HCT116 (cell line): Measurements from ENCODE around the gene SCN10A.

Experiments used
- EZH2phosphoT487 ChIP-seq: fragments of 200-600 bp; IDR thresholded peaks from 2 replicates; pipeline ENCODE4 v1.6.1; 2018; ENCODE audit warnings: antibody characterized with exemption, borderline replicate concordance
- JUND ChIP-seq: IDR thresholded peaks from 2 replicates; pipeline ENCODE4 v1.6.1; 2012
- POLR2A ChIP-seq: IDR thresholded peaks from 2 replicates; pipeline ENCODE4 v1.7.0; 2011; ENCODE audit warnings: borderline replicate concordance; ENCODE audit not compliant: insufficient read depth, insufficient read length; ENCODE audit errors: extremely low read depth
- POLR2AphosphoS5 ChIP-seq: IDR thresholded peaks from 2 replicates; pipeline ENCODE4 v1.6.1; 2011; ENCODE audit warnings: mild to moderate bottlenecking, low read depth, low read length, moderate library complexity
- RAD21 ChIP-seq: IDR thresholded peaks from 2 replicates; pipeline ENCODE4 v1.6.1; 2012; ENCODE audit warnings: low read depth, mild to moderate bottlenecking
- SIN3A ChIP-seq: IDR thresholded peaks from 2 replicates; pipeline ENCODE4 v1.6.1; 2012; ENCODE audit warnings: low read depth
- TCF7L2 ChIP-seq: IDR thresholded peaks from 2 replicates; pipeline ENCODE4 v1.7.0; 2011; ENCODE audit warnings: borderline replicate concordance, inconsistent platforms; ENCODE audit not compliant: insufficient read depth, insufficient read length; ENCODE audit errors: extremely low read depth
- ZFX ChIP-seq: fragments of 450-650 bp; IDR thresholded peaks from 2 replicates; pipeline ENCODE4 v1.6.1; 2017
- TF ChIP-seq, protein P1 (sequence below), 3 experiments: fragments of 200-600 bp in 1 of 3; sonication (generic) in 1 of 3; IDR thresholded peaks in 2 of 3; conservative IDR thresholded peaks in 1 of 3; 2 replicates each; pipeline ENCODE4 v1.5.1; 2012 to 2017; ENCODE audit warnings: low read depth in 2 of 3, low read length in 2 of 3, antibody characterized with exemption in 1 of 3, borderline replicate concordance in 1 of 3, control low read depth in 1 of 3, mild to moderate bottlenecking in 1 of 3, mixed read lengths in 1 of 3, mixed run types in 1 of 3, moderate library complexity in 1 of 3; ENCODE audit not compliant: insufficient read depth in 1 of 3
- TF ChIP-seq, protein P2 (sequence below): IDR thresholded peaks from 2 replicates; pipeline ENCODE4 v1.6.1; 2012; ENCODE audit warnings: low read depth

DNA sequence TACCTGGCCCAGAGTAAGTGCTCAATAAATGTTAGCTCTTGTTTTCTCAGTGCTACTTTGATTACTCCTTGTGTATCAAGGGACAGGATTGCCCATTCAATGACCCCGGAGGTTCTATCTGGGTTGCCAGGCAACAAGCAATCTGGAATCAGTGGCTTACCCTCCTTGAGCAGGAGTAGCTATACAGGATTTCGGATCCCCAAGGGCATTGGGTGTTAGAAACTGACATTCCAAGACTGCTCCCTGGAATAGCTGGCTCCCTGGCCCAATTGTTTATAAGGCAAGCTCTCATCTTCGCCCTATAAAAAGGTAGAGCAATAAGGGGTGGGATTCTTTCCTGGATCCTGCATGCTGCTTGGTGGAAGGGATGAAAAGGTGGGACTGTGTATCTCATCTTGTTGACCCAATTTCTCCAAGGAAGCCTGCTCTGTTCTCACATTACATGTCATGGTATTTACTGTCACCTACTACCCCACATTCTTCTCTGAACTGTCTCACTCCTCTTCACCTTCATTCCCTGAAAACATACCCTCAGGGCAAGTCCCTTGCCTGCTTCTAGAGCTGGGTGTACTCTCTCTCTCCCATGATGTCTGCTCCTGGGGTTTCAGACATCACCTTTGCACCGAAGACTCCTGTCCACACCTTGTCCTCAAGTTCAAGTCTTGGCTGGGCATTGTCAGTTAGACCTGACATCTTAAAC is 26.4 kb upstream of the SCN10A start:
- TF ChIP-seq ZFX: no peak
- TF ChIP-seq, protein P1, sequence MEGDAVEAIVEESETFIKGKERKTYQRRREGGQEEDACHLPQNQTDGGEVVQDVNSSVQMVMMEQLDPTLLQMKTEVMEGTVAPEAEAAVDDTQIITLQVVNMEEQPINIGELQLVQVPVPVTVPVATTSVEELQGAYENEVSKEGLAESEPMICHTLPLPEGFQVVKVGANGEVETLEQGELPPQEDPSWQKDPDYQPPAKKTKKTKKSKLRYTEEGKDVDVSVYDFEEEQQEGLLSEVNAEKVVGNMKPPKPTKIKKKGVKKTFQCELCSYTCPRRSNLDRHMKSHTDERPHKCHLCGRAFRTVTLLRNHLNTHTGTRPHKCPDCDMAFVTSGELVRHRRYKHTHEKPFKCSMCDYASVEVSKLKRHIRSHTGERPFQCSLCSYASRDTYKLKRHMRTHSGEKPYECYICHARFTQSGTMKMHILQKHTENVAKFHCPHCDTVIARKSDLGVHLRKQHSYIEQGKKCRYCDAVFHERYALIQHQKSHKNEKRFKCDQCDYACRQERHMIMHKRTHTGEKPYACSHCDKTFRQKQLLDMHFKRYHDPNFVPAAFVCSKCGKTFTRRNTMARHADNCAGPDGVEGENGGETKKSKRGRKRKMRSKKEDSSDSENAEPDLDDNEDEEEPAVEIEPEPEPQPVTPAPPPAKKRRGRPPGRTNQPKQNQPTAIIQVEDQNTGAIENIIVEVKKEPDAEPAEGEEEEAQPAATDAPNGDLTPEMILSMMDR (IDR thresholded peaks at IDR 0.05 in 2 of 3, conservative IDR thresholded peaks at IDR 0.05 in 1 of 3; ENCODE audit: borderline replicate concordance in 1 of 3, insufficient read depth in 1 of 3, low read depth in 2 of 3, low read length in 2 of 3): no peak
- TF ChIP-seq, protein P2, sequence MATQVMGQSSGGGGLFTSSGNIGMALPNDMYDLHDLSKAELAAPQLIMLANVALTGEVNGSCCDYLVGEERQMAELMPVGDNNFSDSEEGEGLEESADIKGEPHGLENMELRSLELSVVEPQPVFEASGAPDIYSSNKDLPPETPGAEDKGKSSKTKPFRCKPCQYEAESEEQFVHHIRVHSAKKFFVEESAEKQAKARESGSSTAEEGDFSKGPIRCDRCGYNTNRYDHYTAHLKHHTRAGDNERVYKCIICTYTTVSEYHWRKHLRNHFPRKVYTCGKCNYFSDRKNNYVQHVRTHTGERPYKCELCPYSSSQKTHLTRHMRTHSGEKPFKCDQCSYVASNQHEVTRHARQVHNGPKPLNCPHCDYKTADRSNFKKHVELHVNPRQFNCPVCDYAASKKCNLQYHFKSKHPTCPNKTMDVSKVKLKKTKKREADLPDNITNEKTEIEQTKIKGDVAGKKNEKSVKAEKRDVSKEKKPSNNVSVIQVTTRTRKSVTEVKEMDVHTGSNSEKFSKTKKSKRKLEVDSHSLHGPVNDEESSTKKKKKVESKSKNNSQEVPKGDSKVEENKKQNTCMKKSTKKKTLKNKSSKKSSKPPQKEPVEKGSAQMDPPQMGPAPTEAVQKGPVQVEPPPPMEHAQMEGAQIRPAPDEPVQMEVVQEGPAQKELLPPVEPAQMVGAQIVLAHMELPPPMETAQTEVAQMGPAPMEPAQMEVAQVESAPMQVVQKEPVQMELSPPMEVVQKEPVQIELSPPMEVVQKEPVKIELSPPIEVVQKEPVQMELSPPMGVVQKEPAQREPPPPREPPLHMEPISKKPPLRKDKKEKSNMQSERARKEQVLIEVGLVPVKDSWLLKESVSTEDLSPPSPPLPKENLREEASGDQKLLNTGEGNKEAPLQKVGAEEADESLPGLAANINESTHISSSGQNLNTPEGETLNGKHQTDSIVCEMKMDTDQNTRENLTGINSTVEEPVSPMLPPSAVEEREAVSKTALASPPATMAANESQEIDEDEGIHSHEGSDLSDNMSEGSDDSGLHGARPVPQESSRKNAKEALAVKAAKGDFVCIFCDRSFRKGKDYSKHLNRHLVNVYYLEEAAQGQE: no peak
- no peak for TF ChIP-seq SIN3A
- no peak for TF ChIP-seq POLR2AphosphoS5
- TF ChIP-seq RAD21: no peak
- no peak for TF ChIP-seq EZH2phosphoT487
- no peak for TF ChIP-seq POLR2A
- no peak for TF ChIP-seq JUND
- no peak for TF ChIP-seq TCF7L2
